HG03095 (cell line): ENCODE data around the gene PCOLCE2.

Source experiments
- ATAC-seq: cut with Tn5 transposase; IDR thresholded peaks from one replicate; pipeline ENCODE4 v1.9.1; 2021; ENCODE audit warnings: moderate library complexity; ENCODE audit not compliant: unreplicated experiment

The PCOLCE2 gene

GRCh38 chr3:142817356-142817755 lies 71.5 kb downstream of the PCOLCE2 start:
- no peak for ATAC-seq

- ATAC-seq = no peak
Observed at GRCh38 chr3:142815803-142816202, 73.1 kb downstream of the PCOLCE2 start.

GRCh38 chr3:142809259-142809658 lies 79.6 kb downstream of the PCOLCE2 start:
- ATAC-seq = no peak

- no peak for ATAC-seq
Observed at GRCh38 chr3:142808103-142808917, 80.6 kb downstream of the PCOLCE2 start.

GRCh38 chr3:142802891-142803290 lies 86.0 kb downstream of the PCOLCE2 start:
- ATAC-seq = no peak

GRCh38 chr3:142801746-142802145 lies 87.1 kb downstream of the PCOLCE2 start:
- ATAC-seq = no peak

- ATAC-seq = no peak
Observed at GRCh38 chr3:142796823-142797222, 92.1 kb downstream of the PCOLCE2 start.

GRCh38 chr3:142795332-142795731 lies 93.6 kb downstream of the PCOLCE2 start:
- no peak for ATAC-seq

GRCh38 chr3:142794508-142794907 lies 94.4 kb downstream of the PCOLCE2 start:
- ATAC-seq = no peak

- no peak for ATAC-seq
Observed at GRCh38 chr3:142787719-142788118, 101.2 kb downstream of the PCOLCE2 start.

GRCh38 chr3:142785996-142786395 lies 102.9 kb downstream of the PCOLCE2 start:
- no peak for ATAC-seq

GRCh38 chr3:142784228-142784627 lies 104.7 kb downstream of the PCOLCE2 start:
- no peak for ATAC-seq

- no peak for ATAC-seq
Observed at GRCh38 chr3:142782616-142783015, 106.3 kb downstream of the PCOLCE2 start.

- ATAC-seq = no peak
Observed at GRCh38 chr3:142779591-142779990, 109.3 kb downstream of the PCOLCE2 start.

GRCh38 chr3:142778541-142778940 lies 110.3 kb downstream of the PCOLCE2 start:
- ATAC-seq = no peak

GRCh38 chr3:142777927-142778326 lies 111.0 kb downstream of the PCOLCE2 start:
- no peak for ATAC-seq

- ATAC-seq = no peak
Observed at GRCh38 chr3:142768338-142768737, 120.5 kb downstream of the PCOLCE2 start.
